Left lung (tissue), 10 donors: ENCODE measurements around the gene EVPLL. TPM values are rescaled to one million over a fixed set of nuclear protein-coding genes. Genes with fewer than 3 reads are reported as not detected.

ENCODE experiments used
- ATAC-seq: fragments of 200-7000 bp; cut with Tn5 transposase; one replicate; pipeline ENCODE4 v1.9.1; 2020; ENCODE audit warnings: moderate library complexity
- DNase-seq, 4 donors: peaks; one replicate each; pipeline ENCODE4 v3.0.0-alpha.2; 2013 to 2020
- H3K27ac ChIP-seq, 2 donors: fragments of 200-600 bp; sonication (generic) in 1 of 2; one replicate each; pipeline versions ENCODE4 v1.5.0 to v1.8.0; 2020 to 2021
- H3K27me3 ChIP-seq, 2 donors: fragments of 200-600 bp; sonication (generic) in 1 of 2; one replicate each; pipeline versions ENCODE4 v1.5.0 to v1.8.0; 2020 to 2021
- H3K36me3 ChIP-seq, 2 donors: fragments of 200-600 bp; sonication (generic) in 1 of 2; one replicate each; pipeline versions ENCODE4 v1.5.0 to v1.8.0; 2020 to 2021
- H3K4me1 ChIP-seq, 2 donors: fragments of 200-600 bp; one replicate each; pipeline ENCODE4 v1.8.0; 2021
- H3K4me3 ChIP-seq, 2 donors: fragments of 200-600 bp; sonication (generic) in 1 of 2; one replicate each; pipeline versions ENCODE4 v1.5.0 to v1.8.0; 2020 to 2021; ENCODE audit warnings: mild to moderate bottlenecking in 1 of 2
- H3K9me3 ChIP-seq, 2 donors: fragments of 200-600 bp; sonication (generic) in 1 of 2; one replicate each; pipeline versions ENCODE4 v1.5.0 to v1.8.0; 2020 to 2021
- CTCF ChIP-seq, 2 donors: fragments of 200-600 bp; sonication (generic) in 1 of 2; IDR thresholded peaks; one replicate each; pipeline versions ENCODE4 v1.5.0 to v1.8.0; 2021; ENCODE audit warnings: antibody characterized with exemption in 2 of 2
- intact Hi-C, 2 donors: fragments of 100-400 bp; cut with DNase I; formaldehyde crosslinking; loops; one replicate each; pipeline versions ENCODE4 v1.11.2 to v1.14.2; 2022
- polyA plus RNA-seq, 6 donors: library from polyadenylated mRNA; unstranded; fragments of 120-200 nt; gene quantifications; one replicate each; pipeline ENCODE4 v1.2.1, GENCODE V29; 2013; ENCODE audit not compliant: insufficient read length in 6 of 6
- total RNA-seq, 2 donors: library from RNA; stranded (reverse); fragmentation: NEBNext Ultra II Directional; extraction: Animal tissue kit (Norgen Biotek cat#: 25700); gene quantifications; one replicate each; pipeline ENCODE4 v1.2.1, GENCODE V29; 2021
- donor health status: DM: no; HTN: yes; CAD: no.
- donor health status: DM: no; HTN: no; CAD: no.

Gene EVPLL
- total and polyA plus RNA-seq, 8 donors = 0.26 to 3.1 (median 0.82) TPM

GRCh38 chr17:18339933-18340332 is 37.6 kb upstream of the EVPLL start:
- Histone ChIP-seq H3K9me3 (no peaks in the 10 kb centered on the region), H3K27ac (no peak overlapping the region), H3K36me3 (peaks cover 0 to 86% of the 10 kb centered on the region in 2 donors), H3K4me1 (no peaks in the 10 kb centered on the region), H3K27me3 (no peaks in the 10 kb centered on the region), H3K4me3 (no peak overlapping the region)
- no peak for ATAC-seq
- no peak for TF ChIP-seq CTCF (IDR thresholded peaks at IDR 0.05)
- DNase-seq = no peak
- intact Hi-C loops = no loop called here

DNA sequence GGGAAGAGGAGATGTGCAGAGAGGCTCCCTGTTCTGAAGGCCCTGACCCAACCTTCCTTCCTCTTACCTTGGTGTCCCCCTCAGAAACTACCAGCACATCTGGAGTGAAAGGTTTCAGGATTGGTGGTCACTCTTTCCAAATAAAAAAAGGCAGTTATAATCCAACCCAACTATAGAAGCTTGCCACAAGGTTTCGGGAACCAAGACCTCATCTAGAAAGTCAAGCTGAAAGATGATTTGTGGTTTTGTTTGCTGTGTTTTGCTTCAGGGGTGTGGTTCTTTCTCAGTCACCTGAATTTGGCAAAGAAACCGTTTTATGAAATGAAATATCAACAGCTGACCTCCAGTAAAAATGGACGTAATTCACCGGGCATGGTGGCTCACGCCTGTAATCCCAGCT is 33.6 kb upstream of the EVPLL start:
- H3K27me3 ChIP-seq = no peaks in the 10 kb centered on the region
- no peak for ATAC-seq
- peaks cover 0 to 95% of the 10 kb centered on the region in 2 donors for H3K36me3 ChIP-seq
- H3K27ac ChIP-seq = no peak overlapping the region
- H3K4me3 ChIP-seq = no peak overlapping the region
- H3K4me1 ChIP-seq = no peaks in the 10 kb centered on the region
- DNase-seq = no peak
- no peak for TF ChIP-seq CTCF (IDR thresholded peaks at IDR 0.05)
- H3K9me3 ChIP-seq = no peaks in the 10 kb centered on the region
- intact Hi-C loops = no loop called here

DNA sequence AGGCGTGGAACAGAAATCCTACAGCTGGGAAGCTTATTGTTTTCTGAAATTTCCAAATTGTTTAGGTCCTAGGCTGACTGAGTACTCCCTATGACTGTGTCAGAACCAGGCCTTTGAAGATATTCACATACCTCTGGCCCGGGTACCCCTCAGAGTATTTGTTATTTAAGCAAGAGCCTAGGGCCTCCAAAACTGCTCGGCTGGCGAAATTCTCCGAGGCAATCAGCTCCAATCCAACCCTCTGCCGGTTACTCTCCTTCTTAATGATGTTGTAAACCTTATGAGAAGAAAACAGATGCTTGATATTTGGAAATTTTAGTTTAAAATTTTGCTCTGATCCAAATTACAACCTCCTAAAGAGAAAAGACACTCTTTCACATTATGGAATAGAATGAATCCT is 24.0 kb upstream of the EVPLL start:
- no peak for TF ChIP-seq CTCF (IDR thresholded peaks at IDR 0.05)
- Histone ChIP-seq H3K27ac (no peak overlapping the region), H3K4me1 (peaks cover 0 to 24% of the 10 kb centered on the region in 2 donors), H3K9me3 (no peaks in the 10 kb centered on the region), H3K36me3 (peaks cover 0 to 73% of the 10 kb centered on the region in 2 donors), H3K27me3 (no peaks in the 10 kb centered on the region), H3K4me3 (no peak overlapping the region)
- intact Hi-C loops = no loop called here
- DNase-seq (no peak), ATAC-seq (no peak)

DNA sequence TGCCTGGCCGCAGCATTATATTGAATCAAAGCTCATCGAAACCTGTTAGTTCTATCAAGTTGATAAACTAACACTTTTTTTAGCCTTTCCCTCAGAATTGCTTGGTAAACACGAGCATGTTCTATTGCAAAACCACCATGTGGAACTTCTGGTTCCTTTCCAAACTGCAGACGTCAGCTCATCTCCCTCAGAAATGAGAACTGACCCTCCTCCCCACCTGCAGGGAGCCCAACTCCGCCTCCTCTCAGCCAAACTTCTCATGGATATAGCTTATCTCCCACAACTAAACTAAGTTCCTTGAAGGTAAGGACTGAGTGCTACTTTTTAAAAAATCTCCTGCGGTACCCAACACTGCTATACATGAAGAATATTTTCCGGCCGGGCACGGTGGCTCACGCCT is 21.0 kb upstream of the EVPLL start:
- Histone ChIP-seq H3K36me3 (peaks cover 0 to 65% of the 10 kb centered on the region in 2 donors), H3K27me3 (no peaks in the 10 kb centered on the region), H3K27ac (peak overlapping the region; percentile 37 to 50), H3K4me3 (no peak overlapping the region), H3K9me3 (no peaks in the 10 kb centered on the region), H3K4me1 (peaks cover 0 to 26% of the 10 kb centered on the region in 2 donors)
- no peak for TF ChIP-seq CTCF (IDR thresholded peaks at IDR 0.05)
- intact Hi-C loops = no loop called here
- ATAC-seq = peak; percentile 92
- DNase-seq = peak in 2 of 4 donors; percentile 26 to 72

DNA sequence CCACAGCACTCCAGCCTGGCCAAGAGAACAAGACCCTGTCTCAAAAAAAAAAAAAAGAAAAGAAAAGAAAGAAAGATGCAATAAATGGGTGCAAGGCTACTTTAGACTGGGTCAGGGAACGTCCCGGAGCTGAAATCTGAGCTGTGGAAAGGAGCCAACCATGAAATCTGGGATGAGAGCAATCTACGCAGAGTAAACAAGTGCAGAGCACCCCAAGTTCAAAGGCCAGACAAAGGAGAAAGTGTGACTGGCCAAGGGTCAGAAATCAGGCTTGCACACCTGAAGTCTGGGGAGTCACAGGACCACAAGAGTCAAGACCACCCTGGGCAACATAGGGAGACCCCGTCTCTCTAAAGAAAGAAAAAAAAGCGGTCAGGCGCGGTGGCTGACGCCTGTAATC is 17.1 kb upstream of the EVPLL start:
- intact Hi-C loops = no loop called here

More for the DNA sequence above, 17.1 kb upstream of the EVPLL start:
- peaks cover 0 to 30% of the 10 kb centered on the region in 2 donors for H3K36me3 ChIP-seq
- TF ChIP-seq CTCF (IDR thresholded peaks at IDR 0.05) = no peak
- H3K27me3 ChIP-seq = no peaks in the 10 kb centered on the region
- ATAC-seq (no peak), DNase-seq (no peak)
- H3K9me3 ChIP-seq = no peaks in the 10 kb centered on the region
- no peak overlapping the region for H3K4me3 ChIP-seq
- H3K27ac ChIP-seq = no peak overlapping the region
- H3K4me1 ChIP-seq = peaks cover 10 to 47% of the 10 kb centered on the region in 2 donors
